ENCODE data around the gene FCER1A.

FCER1A gene

GRCh38 chr1:159279773-159280172, 22.4 kb upstream of the FCER1A start:
- no peak for TF ChIP-seq CTCF (IDR thresholded peaks at IDR 0.05; ENCODE audit: control extremely low read depth, extremely low read depth, low read depth, missing control alignments)
- CTCF ChIA-PET, result no interaction called here
- DNase-seq (ENCODE audit: extremely low spot score), result no peak
- POLR2A ChIA-PET, result no interaction called here

DNA sequence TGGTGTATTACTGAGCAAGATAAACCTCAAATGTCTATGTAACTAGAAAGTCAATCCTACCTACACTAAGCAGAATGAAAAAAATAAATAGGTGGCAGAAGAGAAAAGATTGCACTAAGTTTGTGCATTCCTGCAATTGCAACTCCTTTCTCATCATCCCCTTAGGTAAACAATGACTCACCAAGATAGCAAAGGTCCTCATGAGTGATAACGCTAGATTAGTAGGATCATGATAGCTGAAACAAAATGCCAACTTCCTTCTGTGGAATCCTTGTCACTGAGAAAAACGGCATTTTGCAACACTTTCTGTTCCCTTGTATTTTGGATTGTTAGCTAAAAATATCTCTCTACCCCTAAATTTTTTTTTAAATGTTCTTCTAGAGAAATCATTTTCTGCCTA, 20.0 kb upstream of the FCER1A start:
- ChIA-PET CTCF (no interaction called here), POLR2A (no interaction called here)
- no peak for DNase-seq (ENCODE audit: extremely low spot score)
- no peak for TF ChIP-seq CTCF (IDR thresholded peaks at IDR 0.05; ENCODE audit: control extremely low read depth, extremely low read depth, low read depth, missing control alignments)

GRCh38 chr1:159289060-159289459, 13.1 kb upstream of the FCER1A start:
- ChIA-PET CTCF (no interaction called here), POLR2A (no interaction called here)
- TF ChIP-seq CTCF (IDR thresholded peaks at IDR 0.05; ENCODE audit: control extremely low read depth, extremely low read depth, low read depth, missing control alignments), result no peak
- no peak for DNase-seq (ENCODE audit: extremely low spot score)

DNA sequence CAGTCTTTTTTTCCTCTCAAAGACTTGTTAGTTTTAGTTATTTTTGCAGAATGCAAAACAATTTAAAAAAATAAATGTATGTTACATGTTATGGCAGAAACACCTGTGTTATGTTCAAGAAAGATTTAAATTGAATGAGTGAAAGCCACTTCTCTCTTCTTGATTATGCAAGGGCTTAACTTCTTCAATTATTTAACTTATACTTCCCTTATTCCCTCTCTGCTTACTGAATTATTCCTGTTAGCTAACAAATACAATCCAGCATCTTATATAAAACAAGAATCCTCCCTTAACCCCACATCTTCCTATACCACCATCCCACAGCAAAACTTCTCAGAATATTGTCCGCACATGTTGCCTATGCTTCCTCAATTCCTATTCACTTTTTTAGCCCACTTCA, 10.7 kb upstream of the FCER1A start:
- TF ChIP-seq CTCF (IDR thresholded peaks at IDR 0.05; ENCODE audit: control extremely low read depth, extremely low read depth, low read depth, missing control alignments), result no peak
- no peak for DNase-seq (ENCODE audit: extremely low spot score)
- CTCF ChIA-PET, result no interaction called here
- POLR2A ChIA-PET, result no interaction called here

GRCh38 chr1:159296706-159297375, 5.3 kb upstream of the FCER1A start:
- no peak for DNase-seq (ENCODE audit: extremely low spot score)
- ChIA-PET POLR2A (no interaction called here), CTCF (no interaction called here)
- TF ChIP-seq CTCF (IDR thresholded peaks at IDR 0.05; ENCODE audit: control extremely low read depth, extremely low read depth, low read depth, missing control alignments), result no peak

DNA sequence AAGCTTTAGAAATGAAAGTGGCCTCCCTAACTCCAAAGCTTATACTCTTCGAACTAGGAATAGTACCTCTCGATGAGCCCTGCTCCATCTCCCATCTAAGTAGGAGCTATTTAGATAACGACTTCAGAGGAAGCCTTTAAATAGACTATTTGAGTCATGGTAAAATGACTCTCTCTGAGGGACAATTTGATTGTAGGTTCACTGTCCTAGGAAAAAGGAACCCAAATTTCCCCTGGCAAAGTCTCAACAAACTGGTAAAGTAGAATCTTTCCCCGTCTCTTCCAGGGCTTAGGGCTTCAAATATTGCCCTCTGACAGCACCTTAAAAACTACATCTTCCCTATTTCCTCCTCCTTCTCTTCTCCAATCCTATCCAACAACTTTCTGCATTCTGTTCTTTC, 2.0 kb upstream of the FCER1A start:
- CTCF ChIA-PET, result interaction anchor here (0.6 to 1.7 kb wide), 2 partner anchors 16 to 22 kb away, joined by 3 to 5 read pairs; no protein-coding TSS in a partner anchor

More for the DNA sequence above, 2.0 kb upstream of the FCER1A start:
- no peak for DNase-seq (ENCODE audit: extremely low spot score)
- POLR2A ChIA-PET, result no interaction called here
- no peak for TF ChIP-seq CTCF (IDR thresholded peaks at IDR 0.05; ENCODE audit: control extremely low read depth, extremely low read depth, low read depth, missing control alignments)
